Measurements from ENCODE around the gene UCHL1. TPM values are rescaled to one million over a fixed set of nuclear protein-coding genes. Genes with fewer than 3 reads are reported as not detected.

The UCHL1 gene
- total and polyA plus RNA-seq, 7 donors = 10.5 to 88.3 (median 23.4) TPM

- intact Hi-C loops (cut with DNase I) = no loop called here
- no peaks in the 10 kb centered on the region for H3K36me3 ChIP-seq (ENCODE audit: insufficient read depth in 1 of 2, low read depth in 1 of 2)
- H3K4me3 ChIP-seq = peak overlapping the region; percentile 64
- no peaks in the 10 kb centered on the region for H3K9me3 ChIP-seq
- no peak for TF ChIP-seq CTCF (IDR thresholded peaks at IDR 0.05)
- 56 to 63% (median 57%) methylated on average over 11 of the region's 11 CpGs for WGBS, 3 donors
- peaks cover 5% of the 10 kb centered on the region for H3K4me1 ChIP-seq
- peaks cover 0 to 45% (median 4%) of the 10 kb centered on the region in 3 donors for H3K27me3 ChIP-seq (ENCODE audit: insufficient read depth in 3 of 3, low read length in 2 of 3)
- no peak for ATAC-seq
- no peak overlapping the region for H3K27ac ChIP-seq
- DNase-seq = no peak
Measured at GRCh38 chr4:41257906-41258305, 1.2 kb downstream of the UCHL1 start.

GRCh38 chr4:41258783-41259182, 2.1 kb downstream of the UCHL1 start:
- TF ChIP-seq CTCF (IDR thresholded peaks at IDR 0.05) = peak; percentile 28
- Histone ChIP-seq H3K36me3 (ENCODE audit: insufficient read depth in 1 of 2, low read depth in 1 of 2) (no peaks in the 10 kb centered on the region), H3K4me3 (no peak overlapping the region), H3K27ac (no peak overlapping the region), H3K9me3 (no peaks in the 10 kb centered on the region), H3K4me1 (peaks cover 5% of the 10 kb centered on the region), H3K27me3 (ENCODE audit: insufficient read depth in 3 of 3, low read length in 2 of 3) (peaks cover 0 to 39% (median 4%) of the 10 kb centered on the region in 3 donors)
- intact Hi-C loops (cut with DNase I) = no loop called here
- ATAC-seq (peak in 2 of 4 donors; percentile 43 to 65), DNase-seq (no peak)
- 79 to 84% (median 81%) methylated on average over 5 of the region's 5 CpGs for WGBS, 3 donors

GRCh38 chr4:41260116-41260733, 3.5 kb downstream of the UCHL1 start:
- H3K27me3 ChIP-seq (ENCODE audit: insufficient read depth in 3 of 3, low read length in 2 of 3) = peaks cover 0 to 26% (median 4%) of the 10 kb centered on the region in 3 donors
- no peaks in the 10 kb centered on the region for H3K9me3 ChIP-seq
- DNase-seq (no peak), ATAC-seq (no peak)
- no peak overlapping the region for H3K4me3 ChIP-seq
- 91 to 96% (median 93%) methylated on average over 9 of the region's 9 CpGs for WGBS, 3 donors
- H3K4me1 ChIP-seq = peaks cover 5% of the 10 kb centered on the region
- intact Hi-C loops (cut with DNase I) = no loop called here
- no peaks in the 10 kb centered on the region for H3K36me3 ChIP-seq (ENCODE audit: insufficient read depth in 1 of 2, low read depth in 1 of 2)
- TF ChIP-seq CTCF (IDR thresholded peaks at IDR 0.05) = no peak
- H3K27ac ChIP-seq = no peak overlapping the region

- H3K27ac ChIP-seq = no peak overlapping the region
- no peak for TF ChIP-seq CTCF (IDR thresholded peaks at IDR 0.05)
- H3K9me3 ChIP-seq = no peaks in the 10 kb centered on the region
- H3K4me3 ChIP-seq = no peak overlapping the region
- H3K4me1 ChIP-seq = no peaks in the 10 kb centered on the region
- WGBS, 3 donors = 96 to 97% (median 97%) methylated on average over 6 of the region's 6 CpGs
- H3K36me3 ChIP-seq (ENCODE audit: insufficient read depth in 1 of 2, low read depth in 1 of 2) = no peaks in the 10 kb centered on the region
- peaks cover 0 to 7% (median 4%) of the 10 kb centered on the region in 3 donors for H3K27me3 ChIP-seq (ENCODE audit: insufficient read depth in 3 of 3, low read length in 2 of 3)
- intact Hi-C loops (cut with DNase I) = no loop called here
- ATAC-seq (no peak), DNase-seq (no peak)
Measured at GRCh38 chr4:41262198-41262597, 5.5 kb downstream of the UCHL1 start.

- intact Hi-C loops (cut with DNase I) = no loop called here
- 57 to 79% (median 65%) methylated on average over 1 of the region's 1 CpG for WGBS, 3 donors
Measured at GRCh38 chr4:41264212-41264611, 7.5 kb downstream of the UCHL1 start.

More at GRCh38 chr4:41264212-41264611, 7.5 kb downstream of the UCHL1 start:
- H3K27ac ChIP-seq = no peak overlapping the region
- no peak for TF ChIP-seq CTCF (IDR thresholded peaks at IDR 0.05)
- H3K36me3 ChIP-seq (ENCODE audit: insufficient read depth in 1 of 2, low read depth in 1 of 2) = no peaks in the 10 kb centered on the region
- H3K9me3 ChIP-seq = no peaks in the 10 kb centered on the region
- H3K4me3 ChIP-seq = no peak overlapping the region
- DNase-seq (no peak), ATAC-seq (no peak)
- H3K4me1 ChIP-seq = no peaks in the 10 kb centered on the region
- H3K27me3 ChIP-seq (ENCODE audit: insufficient read depth in 3 of 3, low read length in 2 of 3) = no peaks in the 10 kb centered on the region

All from psoas muscle (tissue), 8 donors.